Naive thymus-derived CD8-positive, alpha-beta T cell (primary cell): ENCODE data around the gene S1PR4. TPM values are rescaled to one million over a fixed set of nuclear protein-coding genes. Genes with fewer than 3 reads are reported as not detected.
A peak's percentile ranks its signal among the peaks of the same experiment; 100 is the strongest.

ENCODE experiments used
- ATAC-seq, 2 donors: fragments of 150-1000 bp; cut with Tn5 transposase in 1 of 2; sonication (Bioruptor Pico), chemical (Tn5 transposase) in 1 of 2; 1 replicate in 1 of 2; 2 replicates in 1 of 2; pipeline ENCODE4 v1.10.0; 2021; ENCODE audit warnings: mild to moderate bottlenecking in 2 of 2, moderate library complexity in 2 of 2
- POLR2A ChIA-PET: fragments of 350-600 bp; sonication (Branson Sonifier 250); formaldehyde crosslinking; loops from one replicate; lab custom pipeline; 2021; ENCODE audit warnings: antibody characterized with exemption; lab: Charles Lee
- DNase-seq, 10 donors: peaks; one replicate each; pipeline versions ENCODE4 v3.0.0 to v3.0.0-alpha.2; 2020 to 2022
- H3K27ac Mint-ChIP-seq, 10 donors: one replicate each; pipeline ENCODE4 v1.8.0; 2020 to 2022; ENCODE audit warnings: mild to moderate bottlenecking in 10 of 10, mixed read lengths in 10 of 10, moderate library complexity in 4 of 10, inconsistent platforms in 1 of 10
- H3K27me3 Mint-ChIP-seq, 5 donors: one replicate each; pipeline ENCODE4 v1.8.0; 2021 to 2022; ENCODE audit warnings: mixed read lengths in 5 of 5
- H3K36me3 Mint-ChIP-seq, 3 donors: one replicate each; pipeline ENCODE4 v1.8.0; 2020 to 2022; ENCODE audit warnings: mixed read lengths in 3 of 3, mild to moderate bottlenecking in 2 of 3, inconsistent platforms in 1 of 3
- H3K4me1 Mint-ChIP-seq, 4 donors: one replicate each; pipeline ENCODE4 v1.8.0; 2021 to 2022; ENCODE audit warnings: mixed read lengths in 4 of 4
- H3K4me3 Mint-ChIP-seq, 10 donors: one replicate each; pipeline ENCODE4 v1.8.0; 2020 to 2022; ENCODE audit warnings: mild to moderate bottlenecking in 10 of 10, mixed read lengths in 10 of 10, moderate library complexity in 6 of 10, inconsistent platforms in 1 of 10
- H3K9me3 Mint-ChIP-seq, 9 donors: one replicate each; pipeline ENCODE4 v1.8.0; 2020 to 2022; ENCODE audit warnings: mixed read lengths in 9 of 9, mild to moderate bottlenecking in 3 of 9, inconsistent platforms in 1 of 9, moderate library complexity in 1 of 9
- polyA plus RNA-seq, 3 donors: library from polyadenylated mRNA; unstranded; fragments of 300-500 nt; fragmentation: Illumina TruSeq; gene quantifications; one replicate each; pipeline ENCODE4 v1.2.3, GENCODE V29; 2021
- total RNA-seq, 8 experiments: library from RNA in 2 of 8; stranded (reverse) in 2 of 8; gene quantifications; one replicate each; pipeline ENCODE4 v1.2.3 and lab custom pipeline; 2021 to 2026

S1PR4 gene
- total and polyA plus RNA-seq, 5 experiments from 2014 or later, result 217 to 470 (median 286) TPM

DNA sequence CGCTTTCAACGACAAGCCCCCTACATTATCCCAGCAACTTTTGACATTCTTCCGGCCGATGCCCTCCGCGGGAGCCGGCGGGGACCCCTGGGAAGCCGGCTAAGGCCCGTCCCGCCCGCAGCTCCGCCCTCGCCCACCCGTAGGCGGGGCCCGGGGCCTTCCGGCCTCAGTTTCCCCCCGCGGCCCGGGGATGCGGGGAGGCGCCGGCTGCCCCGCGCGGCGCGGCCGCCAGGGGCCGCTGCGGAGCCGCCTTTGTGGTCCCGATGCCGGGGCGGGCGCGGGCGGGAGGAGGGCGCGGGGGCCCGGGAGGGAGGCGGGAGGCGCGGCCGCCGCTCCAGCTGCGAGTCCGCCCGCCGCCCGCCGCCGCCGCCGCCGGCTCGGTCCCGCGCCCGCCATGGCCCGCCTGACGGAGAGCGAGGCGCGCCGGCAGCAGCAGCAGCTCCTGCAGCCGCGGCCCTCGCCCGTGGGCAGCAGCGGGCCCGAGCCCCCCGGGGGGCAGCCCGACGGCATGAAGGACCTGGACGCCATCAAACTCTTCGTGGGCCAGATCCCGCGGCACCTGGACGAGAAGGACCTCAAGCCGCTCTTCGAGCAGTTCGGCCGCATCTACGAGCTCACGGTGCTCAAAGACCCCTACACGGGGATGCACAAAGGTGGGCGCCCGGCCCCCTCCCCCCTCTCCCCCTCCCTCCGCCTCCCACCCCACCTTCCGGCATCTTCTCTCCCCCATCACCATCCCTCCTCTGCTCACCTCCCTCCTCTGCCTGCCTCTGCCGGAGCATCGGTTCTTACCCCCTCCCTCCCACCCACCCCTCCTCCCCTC, 46.0 kb downstream of the S1PR4 start, which contains the start of gene CELF5:
CELF5 (plus strand) TSS at position 316 of the 823 bp plus-strand sequence; CDS start at position 395, 79 bp downstream.
- peak; percentile 79 to 85 for ATAC-seq
- H3K4me1 Mint-ChIP-seq, result peaks cover 0 to 6% (median 1%) of the 10 kb centered on the region in 4 donors
- POLR2A ChIA-PET, result interaction anchor here (1.0 kb wide), 1 partner anchor 26 kb away, joined by 3 read pairs; no protein-coding TSS in a partner anchor
- no peaks in the 10 kb centered on the region for H3K36me3 Mint-ChIP-seq
- H3K27ac Mint-ChIP-seq, result no peak within 1 kb of the TSS
- peaks cover 4 to 34% (median 20%) of the 10 kb centered on the region in 5 donors for H3K27me3 Mint-ChIP-seq
- H3K4me3 Mint-ChIP-seq, result peak within 1 kb of the TSS in 8 of 10 donors; percentile 22 to 57 (median 37)
- H3K9me3 Mint-ChIP-seq, result no peaks in the 10 kb centered on the region
- peak; percentile 24 to 76 (median 56) for DNase-seq

DNA sequence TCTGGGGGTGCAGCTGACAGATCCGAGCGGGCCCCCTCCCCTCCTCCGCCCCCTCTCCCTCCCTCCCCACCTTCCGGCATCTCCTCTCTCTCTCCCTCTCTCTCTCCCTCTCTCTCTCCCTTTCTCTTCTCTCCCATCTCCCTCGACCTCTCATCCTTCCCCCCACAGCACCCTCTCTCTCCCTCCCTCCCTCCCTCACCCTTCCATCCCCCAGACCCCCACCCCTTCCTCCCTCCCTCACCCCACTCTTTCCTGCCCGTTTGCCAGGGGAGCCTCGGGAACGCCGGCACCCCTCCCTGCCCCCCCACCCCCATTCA, 46.6 kb downstream of the S1PR4 start:
- Mint-ChIP-seq H3K9me3 (no peaks in the 10 kb centered on the region), H3K27ac (no peak overlapping the region), H3K4me3 (peak overlapping the region in 2 of 10 donors; percentile 33 to 52), H3K4me1 (peaks cover 0 to 6% (median 1%) of the 10 kb centered on the region in 4 donors), H3K36me3 (no peaks in the 10 kb centered on the region), H3K27me3 (peaks cover 5 to 36% (median 20%) of the 10 kb centered on the region in 5 donors)
- ATAC-seq, result no peak
- no peak for DNase-seq
- POLR2A ChIA-PET, result interaction anchor here (0.5 to 1.0 kb wide), 2 partner anchors 26 to 465 kb away, joined by 3 to 4 read pairs; no protein-coding TSS in a partner anchor

DNA sequence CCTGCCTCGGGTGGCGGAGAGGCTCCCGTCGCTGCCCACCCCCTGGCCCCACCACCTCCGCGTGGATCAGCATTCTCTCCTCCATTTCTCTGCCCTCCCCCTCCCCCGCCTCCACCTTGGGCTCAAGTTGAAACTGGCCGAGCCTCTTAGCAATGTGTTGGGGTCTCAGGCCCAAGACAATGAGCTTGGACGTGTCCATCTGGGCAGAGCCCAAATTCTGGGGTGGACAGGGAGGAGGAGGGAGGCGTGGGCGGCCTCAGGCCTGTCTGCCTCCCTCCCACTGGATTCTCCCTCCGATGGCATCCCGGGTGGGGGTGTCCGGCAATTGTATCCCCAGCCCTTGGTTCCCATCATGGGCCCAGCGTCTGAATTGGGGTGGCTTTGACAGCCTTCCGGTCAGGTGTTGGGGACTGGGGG, 47.1 kb downstream of the S1PR4 start:
- H3K4me3 Mint-ChIP-seq, result peak overlapping the region in 1 of 10 donors; percentile 20
- H3K27ac Mint-ChIP-seq, result no peak overlapping the region
- peaks cover 5 to 36% (median 20%) of the 10 kb centered on the region in 5 donors for H3K27me3 Mint-ChIP-seq
- POLR2A ChIA-PET, result interaction anchor here (0.5 to 0.6 kb wide), 2 partner anchors 85 to 464 kb away, joined by 4 to 6 read pairs; no protein-coding TSS in a partner anchor
- H3K9me3 Mint-ChIP-seq, result no peaks in the 10 kb centered on the region
- ATAC-seq, result no peak
- H3K4me1 Mint-ChIP-seq, result peaks cover 0 to 6% (median 1%) of the 10 kb centered on the region in 4 donors
- no peak for DNase-seq
- no peaks in the 10 kb centered on the region for H3K36me3 Mint-ChIP-seq

DNA sequence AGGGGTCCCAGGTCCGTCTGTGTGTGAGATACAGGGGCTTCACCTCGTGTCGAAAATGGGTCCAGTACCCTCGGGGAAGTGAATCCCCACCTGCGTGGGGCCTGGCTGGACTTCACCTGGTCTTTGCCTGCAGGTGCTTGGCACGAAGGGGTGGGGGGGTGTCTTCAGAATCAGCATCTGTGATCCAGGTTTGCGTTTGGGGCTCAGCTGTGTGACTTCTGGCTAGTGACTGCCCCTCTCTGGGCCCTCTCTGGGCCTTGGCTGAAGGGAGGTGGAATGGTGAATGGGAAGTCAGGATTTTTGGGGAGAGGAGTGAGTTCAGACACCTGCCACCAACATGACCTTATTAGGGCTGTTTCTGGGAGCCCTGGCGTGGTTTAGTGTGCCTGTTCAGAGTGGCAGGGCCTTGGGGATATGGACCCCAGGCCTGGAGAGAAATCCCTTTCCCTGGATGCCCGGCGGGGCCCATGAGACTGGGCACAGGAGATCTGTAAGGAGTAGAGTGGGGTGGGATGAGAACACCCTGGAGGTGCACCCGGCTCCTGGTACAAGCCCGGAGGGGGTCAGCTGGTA, 48.6 kb downstream of the S1PR4 start:
- ATAC-seq (no peak), DNase-seq (no peak)
- peak overlapping the region in 2 of 10 donors; percentile 34 to 49 for H3K27ac Mint-ChIP-seq
- no peaks in the 10 kb centered on the region for H3K36me3 Mint-ChIP-seq
- POLR2A ChIA-PET, result no interaction called here
- peaks cover 6 to 39% (median 23%) of the 10 kb centered on the region in 5 donors for H3K27me3 Mint-ChIP-seq
- H3K4me3 Mint-ChIP-seq, result no peak overlapping the region
- no peaks in the 10 kb centered on the region for H3K9me3 Mint-ChIP-seq
- H3K4me1 Mint-ChIP-seq, result peaks cover 0 to 6% (median 1%) of the 10 kb centered on the region in 4 donors

DNA sequence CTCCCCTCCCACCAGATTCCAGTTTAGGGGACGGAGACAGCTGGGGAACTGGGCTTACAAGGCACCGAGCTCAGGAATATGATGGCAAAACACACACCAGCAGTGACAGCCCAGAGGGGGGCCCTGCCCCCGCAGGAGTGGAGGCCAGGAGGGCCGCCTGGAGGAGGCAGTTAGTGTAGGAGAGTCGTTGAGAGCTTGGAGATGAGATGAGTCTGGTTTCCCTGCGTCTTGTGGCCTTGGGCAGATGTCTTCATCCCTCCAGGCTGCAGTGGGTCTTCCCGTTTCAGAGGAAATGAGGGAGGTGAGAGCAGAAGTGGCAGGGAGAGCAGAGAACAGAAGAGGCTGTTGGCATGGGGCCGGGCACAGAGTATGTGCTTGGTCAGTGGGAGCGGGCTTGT, 50.8 kb downstream of the S1PR4 start:
- ATAC-seq, result no peak
- Mint-ChIP-seq H3K36me3 (no peaks in the 10 kb centered on the region), H3K4me1 (peaks cover 0 to 6% (median 2%) of the 10 kb centered on the region in 4 donors), H3K9me3 (no peaks in the 10 kb centered on the region), H3K27me3 (peaks cover 6 to 39% (median 22%) of the 10 kb centered on the region in 5 donors), H3K4me3 (no peak overlapping the region), H3K27ac (no peak overlapping the region)
- POLR2A ChIA-PET, result no interaction called here
- DNase-seq, result no peak

Other genes with a start within 250 kb of the S1PR4 start
- 1 to 10 TPM; 5.7 to 6.9 TPM for gene ZNF77, start 233.8 kb upstream of the S1PR4 start, total RNA-seq
- gene ZNF77, start 233.8 kb upstream of the S1PR4 start, polyA plus RNA-seq, result 1 to 10 TPM; 1.3 to 2.1 (median 1.7) TPM
- under 1 TPM in 1 of 2 experiments, not detected in 1; 0.30 TPM for gene TLE6, start 201.2 kb upstream of the S1PR4 start, total RNA-seq
- under 1 TPM in 2 of 3 donors, not detected in 1; 0.52 to 0.82 TPM for gene TLE6, start 201.2 kb upstream of the S1PR4 start, polyA plus RNA-seq
- gene TLE2, start 149.5 kb upstream of the S1PR4 start, total RNA-seq, result 10 to 100 TPM; 19.1 to 21.1 TPM
- 10 to 100 TPM in 2 of 3 donors, 1 to 10 TPM in 1; 7.0 to 12.4 (median 10.8) TPM for gene TLE2, start 149.5 kb upstream of the S1PR4 start, polyA plus RNA-seq
- 100 to 1,000 TPM; 981 to 983 TPM for gene TLE5, start 116.3 kb upstream of the S1PR4 start, total RNA-seq
- 100 to 1,000 TPM; 451 to 924 (median 555) TPM for gene TLE5, start 116.3 kb upstream of the S1PR4 start, polyA plus RNA-seq
- 1 to 10 TPM; 5.1 to 5.4 TPM for gene GNA11, start 84.4 kb upstream of the S1PR4 start, total RNA-seq
- gene GNA11, start 84.4 kb upstream of the S1PR4 start, polyA plus RNA-seq, result under 1 TPM; 0.43 to 0.60 (median 0.47) TPM
- under 1 TPM; 0.36 to 0.39 TPM for gene GNA15, start 42.7 kb upstream of the S1PR4 start, total RNA-seq
- under 1 TPM in 1 of 3 donors, not detected in 2; 0.19 TPM for gene GNA15, start 42.7 kb upstream of the S1PR4 start, polyA plus RNA-seq
- 10 to 100 TPM; 59.7 to 63.0 TPM for gene NCLN, start 7.2 kb downstream of the S1PR4 start, total RNA-seq
- 10 to 100 TPM; 23.9 to 44.7 (median 25.5) TPM for gene NCLN, start 7.2 kb downstream of the S1PR4 start, polyA plus RNA-seq
- gene CELF5, start 45.9 kb downstream of the S1PR4 start, total RNA-seq, result under 1 TPM; 0.23 to 0.41 TPM
- gene CELF5, start 45.9 kb downstream of the S1PR4 start, polyA plus RNA-seq, result not detected
- gene NFIC, start 187.8 kb downstream of the S1PR4 start, total RNA-seq, result 10 to 100 TPM; 30.2 to 34.8 TPM
- 10 to 100 TPM in 2 of 3 donors, 1 to 10 TPM in 1; 5.8 to 15.8 (median 12.1) TPM for gene NFIC, start 187.8 kb downstream of the S1PR4 start, polyA plus RNA-seq